Measurements from ENCODE around the gene AMDHD1. TPM values are rescaled to one million over a fixed set of nuclear protein-coding genes. Genes with fewer than 3 reads are reported as not detected.
"Not testable (repeated sequence)": the region's sequence is repeated elsewhere in the genome, so short reads cannot be mapped to it uniquely, and the experiment has no call there.

Gene AMDHD1
- polyA plus RNA-seq, 3 donors, result 1.1 to 1.9 (median 1.2) TPM

DNA sequence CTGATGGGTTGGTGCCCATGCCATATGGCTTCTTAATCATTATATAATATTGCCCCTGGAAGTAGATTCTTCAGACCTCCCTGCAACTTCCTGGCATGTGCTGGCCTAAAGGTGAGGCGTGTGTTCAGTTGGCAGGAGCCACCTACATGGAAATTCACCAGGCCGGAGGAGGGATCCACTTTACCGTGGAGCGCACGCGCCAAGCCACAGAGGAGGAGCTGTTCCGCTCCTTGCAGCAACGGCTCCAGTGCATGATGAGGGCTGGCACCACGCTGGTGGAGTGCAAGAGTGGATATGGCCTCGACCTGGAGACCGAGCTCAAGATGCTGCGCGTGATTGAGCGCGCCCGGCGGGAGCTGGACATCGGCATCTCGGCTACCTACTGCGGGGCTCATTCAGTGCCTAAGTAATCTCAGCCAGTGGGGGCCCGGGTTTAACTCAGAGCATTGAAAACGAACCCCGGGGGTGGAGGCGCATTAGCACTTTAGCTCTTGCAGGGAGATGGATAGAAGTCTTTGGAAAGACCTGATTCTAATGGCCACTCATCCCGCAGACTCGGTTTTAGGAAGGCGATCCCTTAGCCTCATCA lies 13.5 kb downstream of the AMDHD1 start:
- DNase-seq (ENCODE audit: extremely low read depth in 1 of 11, low read depth in 9 of 11, low spot score in 4 of 11), result no peak

DNA sequence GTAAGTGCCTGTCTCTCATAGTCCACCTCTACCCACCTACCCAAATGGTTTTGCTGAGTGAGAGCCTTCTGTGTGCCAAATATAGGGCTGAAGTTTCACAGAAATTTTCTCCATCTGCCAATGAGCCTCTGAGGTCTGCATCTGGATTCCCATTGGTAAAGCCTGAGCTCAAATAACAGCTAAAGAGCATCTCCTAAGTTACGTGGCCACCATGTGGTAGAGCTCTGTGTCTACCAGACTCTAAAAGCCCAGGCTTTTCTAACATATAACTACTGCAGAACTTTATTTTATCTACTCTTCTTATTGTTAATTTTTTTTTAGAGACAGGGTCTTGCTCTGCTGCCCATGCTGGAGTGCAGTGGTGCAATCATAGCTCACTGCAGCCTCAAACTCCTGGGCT lies 16.0 kb downstream of the AMDHD1 start:
- no peak for DNase-seq (ENCODE audit: extremely low read depth in 1 of 11, low read depth in 9 of 11, low spot score in 4 of 11)

DNA sequence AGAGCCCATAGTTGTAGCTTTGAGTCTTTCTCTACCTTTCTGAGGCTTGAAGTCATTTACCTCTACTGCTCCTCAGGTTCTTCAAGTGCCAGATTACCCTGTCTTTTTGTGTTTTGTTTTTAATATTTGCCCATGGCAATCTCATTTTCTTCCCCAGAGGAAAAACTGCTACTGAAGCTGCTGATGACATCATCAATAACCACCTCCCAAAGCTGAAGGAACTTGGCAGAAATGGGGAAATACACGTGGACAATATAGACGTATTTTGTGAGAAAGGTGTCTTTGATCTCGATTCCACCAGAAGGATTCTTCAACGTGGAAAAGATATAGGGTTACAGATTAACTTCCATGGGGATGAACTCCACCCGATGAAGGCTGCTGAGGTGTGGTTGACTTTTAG lies 17.1 kb downstream of the AMDHD1 start:
- DNase-seq (ENCODE audit: extremely low read depth in 1 of 11, low read depth in 9 of 11, low spot score in 4 of 11), result no peak

DNA sequence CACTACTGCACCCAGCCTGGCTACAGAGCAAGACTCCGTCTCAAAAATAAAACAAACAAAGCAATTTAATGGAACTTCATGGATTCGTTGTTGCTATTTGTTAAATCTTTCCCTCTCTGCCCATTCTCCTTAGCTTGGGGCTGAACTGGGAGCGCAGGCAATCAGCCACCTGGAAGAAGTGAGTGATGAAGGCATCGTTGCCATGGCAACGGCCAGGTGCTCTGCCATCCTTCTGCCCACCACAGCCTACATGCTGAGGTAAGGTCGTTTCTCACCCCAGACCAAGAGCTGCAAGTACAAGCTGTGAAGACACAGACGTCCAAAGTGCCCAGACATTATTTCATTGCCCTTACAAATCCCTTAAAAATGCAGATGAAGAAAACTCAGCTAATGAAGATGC lies 19.1 kb downstream of the AMDHD1 start:
- no peak for DNase-seq (ENCODE audit: extremely low read depth in 1 of 11, low read depth in 9 of 11, low spot score in 4 of 11)

DNA sequence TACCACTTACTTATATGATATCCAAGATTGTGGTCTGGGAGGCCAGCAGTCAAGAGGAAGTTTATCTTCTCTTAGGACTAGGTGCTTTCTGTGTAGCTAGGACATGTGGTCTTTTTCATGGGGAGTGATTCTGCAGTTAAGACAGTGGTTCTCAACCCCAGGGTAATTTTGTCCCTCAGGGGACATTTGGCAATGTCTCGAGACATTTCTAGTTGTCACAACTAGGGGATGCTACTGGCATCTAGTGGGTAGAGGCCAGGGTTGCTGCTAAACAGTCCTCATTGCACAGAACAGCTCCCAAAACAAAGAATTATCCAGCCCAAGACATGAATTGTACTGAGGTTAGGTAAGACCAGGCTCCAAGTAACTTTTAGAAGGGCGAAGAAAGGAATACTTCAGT lies 20.0 kb downstream of the AMDHD1 start:
- no peak for DNase-seq (ENCODE audit: extremely low read depth in 1 of 11, low read depth in 9 of 11, low spot score in 4 of 11)

DNA sequence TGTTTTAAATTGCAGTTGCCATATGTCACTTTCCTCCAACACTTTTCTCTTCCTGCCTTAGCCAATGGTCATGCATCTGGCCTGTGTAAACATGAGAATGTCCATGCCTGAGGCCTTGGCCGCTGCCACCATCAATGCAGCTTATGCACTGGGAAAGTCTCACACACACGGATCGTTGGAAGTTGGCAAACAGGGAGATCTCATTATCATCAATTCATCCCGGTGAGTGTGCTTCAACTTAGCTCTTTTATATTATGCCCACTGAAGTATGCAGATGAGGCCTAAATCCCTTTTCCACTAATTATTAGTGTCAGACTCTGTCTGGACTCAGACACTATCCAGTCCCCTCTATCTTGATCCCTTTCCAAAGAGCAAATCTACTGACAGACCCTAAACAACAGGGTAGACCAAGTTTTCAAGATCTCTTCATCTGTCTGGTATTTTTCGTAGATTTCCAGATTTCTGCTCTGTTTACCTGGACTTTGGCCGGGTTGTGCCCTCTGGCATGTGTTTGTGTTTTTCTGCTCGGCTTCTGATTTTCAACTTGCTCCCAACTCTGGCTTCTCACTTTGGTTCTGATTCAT lies 23.2 kb downstream of the AMDHD1 start:
- no peak for DNase-seq (ENCODE audit: extremely low read depth in 1 of 11, low read depth in 9 of 11, low spot score in 4 of 11)

DNA sequence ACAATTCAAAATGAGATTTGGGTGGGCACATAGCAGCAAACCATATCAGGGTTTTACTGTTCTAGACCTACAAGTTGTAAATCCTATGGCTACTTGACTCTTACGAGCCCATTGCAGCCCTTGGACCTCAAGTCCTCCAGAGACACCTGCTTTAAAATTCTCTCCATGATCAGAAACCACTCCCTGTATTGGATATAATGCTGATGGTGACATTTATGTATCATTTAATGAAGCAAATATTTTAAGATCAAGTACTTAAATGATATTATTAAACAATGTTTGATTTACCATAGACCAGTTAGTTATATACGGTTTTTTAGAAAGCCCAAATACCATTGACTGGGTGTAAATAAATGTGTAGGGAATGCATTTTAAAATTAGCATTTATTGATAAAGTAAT lies 24.2 kb downstream of the AMDHD1 start:
- DNase-seq (ENCODE audit: extremely low read depth in 1 of 11, low read depth in 9 of 11, low spot score in 4 of 11), result no peak

DNA sequence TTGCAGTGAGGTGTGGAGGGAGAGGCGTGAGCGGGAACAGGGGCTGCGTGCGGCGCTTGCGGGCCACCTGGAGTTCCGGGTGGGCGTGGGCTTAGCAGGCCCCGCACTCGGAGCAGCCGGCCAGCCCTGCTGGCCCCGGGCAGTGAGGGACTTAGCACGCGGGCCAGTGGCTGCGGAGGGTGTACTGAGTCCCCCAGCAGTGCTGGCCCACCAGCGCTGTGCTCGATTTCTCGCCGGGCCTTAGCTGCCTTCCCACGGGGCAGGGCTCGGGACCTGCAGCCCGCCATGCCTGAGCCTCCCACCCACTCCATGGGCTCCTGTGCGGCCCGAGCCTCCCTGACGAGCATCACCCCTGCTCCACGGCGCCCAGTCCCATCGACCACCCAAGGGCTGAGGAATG lies 26.0 kb downstream of the AMDHD1 start:
- not testable (repeated sequence) for DNase-seq (ENCODE audit: extremely low read depth in 1 of 11, low read depth in 9 of 11, low spot score in 4 of 11)

DNA sequence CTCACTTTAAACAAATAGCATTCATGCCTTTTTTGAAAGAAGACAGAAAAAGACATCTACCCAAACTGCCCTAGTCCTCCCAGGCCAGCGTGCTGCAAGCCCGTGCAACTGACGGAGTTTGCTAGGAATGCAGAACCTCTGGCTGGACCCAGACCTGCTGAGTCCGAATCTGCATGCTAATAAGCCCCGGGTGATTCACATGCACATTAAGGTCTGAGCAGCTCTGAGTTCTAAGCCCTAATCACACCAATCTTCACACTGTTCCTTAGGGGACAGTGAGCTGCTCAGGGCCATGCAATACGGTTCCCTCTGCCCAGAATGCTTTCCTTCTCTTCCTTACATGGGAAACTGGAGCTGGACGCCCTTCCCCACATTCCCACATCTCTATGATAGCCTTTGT lies 27.8 kb downstream of the AMDHD1 start:
- no peak for DNase-seq (ENCODE audit: extremely low read depth in 1 of 11, low read depth in 9 of 11, low spot score in 4 of 11)

DNA sequence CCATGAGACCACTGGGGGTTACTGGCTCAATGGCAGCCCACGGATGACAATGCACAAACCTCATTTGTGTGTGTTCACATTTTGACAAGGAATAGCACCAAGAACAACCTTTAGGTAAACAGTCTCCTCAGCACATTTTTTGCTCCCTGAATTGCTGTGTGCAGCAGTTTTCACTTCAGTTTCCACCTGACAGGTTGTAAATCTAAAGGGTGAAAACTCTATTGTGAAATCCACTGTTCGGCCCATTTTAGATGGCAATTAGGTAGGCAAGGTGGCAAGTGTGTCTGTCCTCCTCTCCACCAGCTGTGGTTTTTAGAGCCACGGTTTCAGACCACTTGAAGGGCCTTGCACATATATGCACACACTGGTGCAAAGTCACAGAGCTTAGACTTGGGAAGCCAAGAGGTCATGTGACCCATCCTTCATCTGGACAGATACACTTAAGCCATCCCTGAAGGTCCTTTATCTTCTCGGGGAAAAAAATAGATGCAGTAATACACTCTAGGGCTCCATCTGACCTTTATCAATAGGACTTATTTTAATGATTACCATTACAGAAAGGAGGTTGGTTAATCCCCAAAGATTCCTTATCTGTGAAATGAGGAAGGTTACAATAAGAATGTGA lies 29.8 kb downstream of the AMDHD1 start:
- DNase-seq (ENCODE audit: extremely low read depth in 1 of 11, low read depth in 9 of 11, low spot score in 4 of 11), result no peak

DNA sequence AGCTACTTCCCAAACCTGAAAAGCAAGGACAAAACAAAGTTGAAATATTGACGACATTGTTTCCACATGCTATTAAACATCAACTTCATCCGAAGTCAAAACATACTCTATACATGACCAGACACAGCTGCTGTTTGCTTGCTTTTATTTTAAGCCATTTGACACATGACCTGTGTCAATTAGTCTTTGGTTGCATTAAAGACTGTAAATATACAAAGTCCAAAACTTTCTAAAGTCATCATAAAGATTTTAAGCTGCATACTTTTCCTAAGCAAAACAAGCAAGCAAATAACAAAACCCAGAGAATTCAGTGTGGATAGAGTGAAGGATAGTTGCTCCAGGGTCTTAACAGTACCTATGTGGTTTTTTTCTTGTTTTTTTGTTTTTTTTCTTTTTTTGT lies 31.2 kb downstream of the AMDHD1 start:
- peak in 1 of 11 donors; percentile 27 for DNase-seq (ENCODE audit: extremely low read depth in 1 of 11, low read depth in 9 of 11, low spot score in 4 of 11)

DNA sequence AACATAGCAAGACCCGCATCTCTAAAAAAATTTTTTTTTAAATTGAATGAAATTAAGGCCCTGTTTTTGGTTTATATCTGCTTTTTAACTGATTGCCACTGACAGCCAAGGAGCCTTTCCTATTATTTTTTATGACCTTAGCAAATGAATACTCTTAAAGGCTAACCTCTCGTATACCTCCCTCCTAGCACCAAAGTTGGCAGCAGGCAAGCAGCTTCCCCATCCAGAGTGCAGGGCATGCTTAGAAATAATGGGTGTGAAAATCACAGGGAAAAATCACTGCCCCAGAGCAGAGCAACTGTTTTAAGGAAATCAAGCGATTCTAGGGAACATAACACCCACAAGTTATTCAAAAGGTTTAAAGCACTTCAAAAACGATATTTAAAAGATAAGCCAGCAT lies 32.4 kb downstream of the AMDHD1 start:
- no peak for DNase-seq (ENCODE audit: extremely low read depth in 1 of 11, low read depth in 9 of 11, low spot score in 4 of 11)

DNA sequence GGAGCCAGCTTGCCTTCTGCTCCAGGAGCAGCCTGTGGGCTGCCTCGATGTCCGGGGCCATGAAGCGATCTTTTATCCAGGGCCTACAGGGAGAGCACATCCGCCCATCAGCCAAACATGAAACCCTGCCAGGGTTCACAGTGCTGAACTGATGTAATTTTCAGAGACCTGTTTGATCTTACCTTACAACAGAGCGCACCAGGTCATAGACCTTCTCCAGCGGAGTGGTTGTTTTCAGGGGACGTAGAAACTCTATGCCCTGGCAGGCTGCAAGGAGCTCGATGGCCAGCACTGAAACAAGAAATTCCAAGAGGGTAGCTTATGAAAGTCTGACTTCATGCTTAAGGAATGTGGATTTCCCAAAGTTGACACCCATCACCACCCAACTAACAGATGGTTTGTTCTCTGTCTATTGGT lies 33.3 kb downstream of the AMDHD1 start:
- no peak for DNase-seq (ENCODE audit: extremely low read depth in 1 of 11, low read depth in 9 of 11, low spot score in 4 of 11)

DNA sequence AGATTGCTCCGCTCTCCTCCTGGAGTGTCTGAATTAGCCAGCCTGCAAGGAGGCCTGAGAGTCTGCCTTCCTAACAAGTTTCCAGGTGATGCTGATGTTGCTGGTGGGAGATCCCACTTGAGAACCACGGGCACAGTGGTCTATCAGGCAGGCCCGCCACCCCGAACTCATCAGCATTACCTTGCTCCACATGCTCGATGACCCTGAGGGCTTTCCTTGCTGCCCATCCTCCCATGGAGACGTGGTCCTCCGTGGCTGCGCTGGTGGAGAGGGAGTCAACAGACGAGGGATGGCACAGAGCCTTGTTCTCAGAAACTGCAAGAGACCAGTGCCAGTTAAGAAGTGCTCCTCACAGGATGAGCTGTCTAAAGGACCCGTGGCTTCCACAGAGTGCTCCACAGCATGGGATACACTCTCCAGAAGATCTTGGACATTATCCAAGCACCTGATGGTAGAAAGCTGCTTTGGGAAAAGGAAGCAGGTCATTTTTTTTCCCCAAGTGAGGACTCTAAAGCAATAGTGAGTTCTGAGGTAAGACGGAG lies 34.7 kb downstream of the AMDHD1 start:
- no peak for DNase-seq (ENCODE audit: extremely low read depth in 1 of 11, low read depth in 9 of 11, low spot score in 4 of 11)

DNA sequence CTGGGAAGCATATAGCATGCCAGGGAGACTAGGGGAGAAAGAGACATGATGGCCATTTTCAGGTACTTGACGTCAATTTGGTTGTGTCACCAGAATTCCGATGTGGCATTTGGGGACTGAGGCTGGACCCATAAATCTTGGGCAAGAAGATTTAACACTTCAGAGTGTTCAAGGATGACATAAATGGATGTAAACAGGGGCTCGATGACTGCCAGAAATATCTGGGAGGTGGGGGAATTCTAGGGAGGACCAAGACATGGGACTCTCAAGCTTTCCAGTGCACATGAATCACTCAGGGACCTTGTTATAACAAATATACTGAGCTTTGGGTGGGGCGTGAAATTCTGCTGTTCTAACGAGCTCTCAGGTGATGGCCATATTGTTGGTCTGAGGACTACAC lies 35.2 kb downstream of the AMDHD1 start:
- DNase-seq (ENCODE audit: extremely low read depth in 1 of 11, low read depth in 9 of 11, low spot score in 4 of 11), result no peak

DNA sequence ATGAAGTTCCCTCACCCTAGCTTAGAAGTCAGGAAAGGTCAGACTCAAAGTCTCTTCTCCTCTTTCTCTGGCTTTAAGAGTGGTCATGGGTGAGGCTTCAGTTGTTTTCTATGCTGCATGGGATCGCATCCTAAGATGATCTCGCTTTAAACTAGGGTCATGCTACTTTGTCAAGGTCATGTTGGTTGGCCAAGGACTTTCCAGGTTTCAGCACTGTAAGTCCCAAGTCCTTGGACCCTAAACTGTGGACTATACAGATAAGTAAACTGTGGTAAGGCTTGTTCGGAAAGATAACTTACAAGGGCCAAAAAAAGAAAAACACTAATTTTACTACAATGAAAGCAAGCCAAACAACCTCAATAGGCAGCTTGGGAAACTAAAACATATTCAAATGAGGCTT lies 35.6 kb downstream of the AMDHD1 start:
- no peak for DNase-seq (ENCODE audit: extremely low read depth in 1 of 11, low read depth in 9 of 11, low spot score in 4 of 11)

DNA sequence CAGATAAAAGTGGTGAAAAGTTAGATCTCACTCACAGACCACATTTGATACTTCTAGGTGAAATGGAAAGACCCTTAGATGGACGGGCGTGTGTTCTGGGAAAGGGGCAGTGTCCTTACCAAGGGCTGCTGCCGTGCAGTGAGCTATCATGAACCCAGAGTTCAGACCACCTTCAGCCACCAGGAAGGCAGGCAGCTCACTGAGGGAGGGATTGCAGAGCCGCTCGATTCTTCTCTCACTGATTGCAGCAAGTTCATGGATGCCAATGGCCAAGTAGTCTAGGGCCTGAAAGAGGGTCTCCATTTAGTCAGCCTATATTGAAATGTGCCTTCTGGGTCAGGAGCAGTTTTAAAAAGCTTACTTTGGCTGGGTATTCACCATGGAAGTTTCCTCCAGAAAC lies 37.3 kb downstream of the AMDHD1 start:
- DNase-seq (ENCODE audit: extremely low read depth in 1 of 11, low read depth in 9 of 11, low spot score in 4 of 11), result no peak

DNA sequence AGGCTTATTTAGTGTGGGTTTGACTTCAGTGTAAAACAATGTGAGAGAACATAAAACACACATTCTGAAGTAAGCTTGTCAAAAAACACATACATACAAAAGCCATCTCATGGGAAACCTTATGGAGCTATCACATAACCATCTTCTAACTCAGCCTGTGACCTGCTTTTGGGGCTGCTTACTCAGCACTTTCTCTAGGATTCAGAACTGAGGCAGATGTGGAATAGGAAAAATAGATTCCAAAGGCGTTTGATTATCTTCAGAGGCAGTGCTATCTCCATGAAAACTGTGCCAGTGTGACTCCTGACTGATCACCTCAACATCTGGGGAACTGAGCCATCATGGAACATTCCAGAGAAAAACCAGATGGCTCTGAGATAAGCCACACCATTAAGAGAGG lies 39.5 kb downstream of the AMDHD1 start:
- no peak for DNase-seq (ENCODE audit: extremely low read depth in 1 of 11, low read depth in 9 of 11, low spot score in 4 of 11)

DNA sequence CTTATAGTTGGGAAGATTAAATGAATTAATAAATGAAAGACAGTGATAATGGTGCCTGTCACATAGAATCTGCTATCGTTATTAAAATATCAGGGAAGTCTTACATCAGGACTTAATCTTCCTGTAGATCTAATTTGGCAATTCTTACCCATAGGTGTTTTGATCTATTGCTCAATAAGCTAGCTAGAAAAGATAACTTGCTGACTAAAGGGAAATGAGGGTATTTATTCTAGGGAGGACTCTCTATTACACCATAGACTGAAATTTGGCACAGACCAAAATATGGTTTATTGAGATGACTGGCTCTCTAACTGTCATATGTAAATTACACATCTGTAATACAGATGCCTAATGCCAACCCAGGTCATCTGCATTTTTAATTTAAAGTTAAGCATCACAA lies 41.6 kb downstream of the AMDHD1 start:
- no peak for DNase-seq (ENCODE audit: extremely low read depth in 1 of 11, low read depth in 9 of 11, low spot score in 4 of 11)

DNA sequence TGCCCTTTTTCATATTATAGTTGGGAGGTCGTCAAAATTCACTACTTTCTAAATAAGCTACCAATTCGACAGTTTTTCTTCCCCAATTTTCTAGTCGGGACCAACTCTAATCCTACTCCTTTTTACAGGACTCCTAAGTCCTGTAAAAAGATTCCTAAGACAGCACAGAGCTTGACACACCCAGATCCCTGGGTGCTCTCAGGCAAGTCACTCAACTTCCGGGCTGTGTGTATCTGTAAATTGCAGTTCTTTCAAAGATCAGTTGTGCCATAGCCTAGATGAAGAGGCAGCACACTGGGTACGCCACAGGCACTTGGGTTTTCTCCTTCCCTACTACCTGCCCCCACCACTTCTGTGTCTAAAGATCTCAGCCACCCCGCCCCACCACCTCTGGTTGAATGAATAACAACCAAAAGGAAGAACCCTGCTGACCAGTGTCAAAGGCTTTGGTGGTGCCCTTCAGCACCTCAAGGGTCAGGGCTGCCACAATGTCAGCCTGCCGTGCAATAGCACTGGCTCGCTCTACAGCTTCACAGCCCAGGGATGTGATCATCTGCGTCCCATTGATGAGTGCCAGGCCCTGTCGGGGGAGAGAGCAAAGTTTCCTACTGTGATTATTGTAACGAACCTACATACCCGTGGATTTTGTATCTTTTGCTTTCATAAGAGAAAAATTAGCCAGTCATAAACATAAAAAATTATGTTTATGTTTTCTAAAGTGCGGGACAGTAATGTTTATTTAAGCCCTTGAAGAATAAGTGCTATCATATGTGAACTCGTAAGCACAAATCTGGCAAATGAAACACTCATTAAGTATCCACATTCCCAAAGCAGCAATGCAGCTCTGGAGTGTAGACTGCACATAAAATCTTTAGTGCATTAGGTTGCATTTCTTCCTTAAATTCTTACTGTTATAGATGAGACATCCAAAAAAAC lies 43.8 kb downstream of the AMDHD1 start:
- DNase-seq (ENCODE audit: extremely low read depth in 1 of 11, low read depth in 9 of 11, low spot score in 4 of 11), result no peak

All from renal cortex interstitium (tissue), 11 donors.